ENCODE data around the gene LIN37. TPM values are rescaled to one million over a fixed set of nuclear protein-coding genes. Genes with fewer than 3 reads are reported as not detected.
A peak's percentile ranks its signal among the peaks of the same experiment; 100 is the strongest.

The LIN37 gene
- total and polyA plus RNA-seq, 2 of the 13 experiments (the other 11 are each of a cell fraction or from before 2014, with no cell fraction given): 6.3 to 8.7 TPM

- TF ChIP-seq HMGXB4 (CRISPR knock-in tag; IDR thresholded peaks at IDR 0.05; ENCODE audit: borderline replicate concordance in 1 of 2, low read depth in 1 of 2): peak in 1 of 2 experiments; percentile 58; a peak in 1 of 4 replicates
- no peak for TF ChIP-seq MZF1 (CRISPR knock-in tag; IDR thresholded peaks at IDR 0.05; ENCODE audit: borderline replicate concordance)
- 0 out of 2 replicates have a peak, but pooled peaks have one; percentile 19 for TF ChIP-seq ZBTB25 (CRISPR knock-in tag; IDR thresholded peaks at IDR 0.05)
- TF ChIP-seq SAP130 (CRISPR knock-in tag; IDR thresholded peaks at IDR 0.05; ENCODE audit: low read depth): peak; percentile 77
- peak; percentile 4; the same call in 1 of the 2 replicates for TF ChIP-seq PHF8 (CRISPR knock-in tag; IDR thresholded peaks at IDR 0.05)
- peak; percentile 83 for TF ChIP-seq TFDP2 (CRISPR knock-in tag; IDR thresholded peaks at IDR 0.05)
- TF ChIP-seq HCFC1 (IDR thresholded peaks at IDR 0.05; ENCODE audit: low read depth, low read length): peak; percentile 41; the same call in 1 of the 2 replicates
- 0 out of 2 replicates have a peak, but pooled peaks have one; percentile 2 for TF ChIP-seq HNF1A (IDR thresholded peaks at IDR 0.05; ENCODE audit: low read depth)
- TF ChIP-seq HNF1A (CRISPR knock-in tag; IDR thresholded peaks at IDR 0.05; ENCODE audit: borderline replicate concordance): no peak
- peak; percentile 40; the same call in 1 of the 2 replicates for TF ChIP-seq RAD21 (CRISPR knock-in tag; IDR thresholded peaks at IDR 0.05)
- no peak for TF ChIP-seq FLYWCH1 (CRISPR knock-in tag; IDR thresholded peaks at IDR 0.05)
- peak; percentile 86; the same call in 1 of the 2 replicates for TF ChIP-seq GABPB1 (CRISPR knock-in tag; IDR thresholded peaks at IDR 0.05)
- TF ChIP-seq ZFP36 (IDR thresholded peaks at IDR 0.05; ENCODE audit: borderline replicate concordance, low read depth, low read length, partially characterized antibody): no peak
- 0 out of 2 replicates have a peak, but pooled peaks have one; percentile 39 for TF ChIP-seq HNRNPL (IDR thresholded peaks at IDR 0.05; ENCODE audit: low read depth, low read length)
- TF ChIP-seq XRCC5 (optimal IDR thresholded peaks at IDR 0.05; ENCODE audit: low read length): peak; percentile 52
- TF ChIP-seq AGO2 (optimal IDR thresholded peaks at IDR 0.05; ENCODE audit: low read depth, low read length): peak; percentile 21
- peak; percentile 75 for TF ChIP-seq CTCF (CRISPR knock-in tag; IDR thresholded peaks at IDR 0.05)
These were observed 3.7 kb upstream of the LIN37 start (continued) for GRCh38 chr19:35744430-35745327.
